Retinal pigment epithelial cell (primary cell): ENCODE data around the gene EHMT1.

ENCODE experiments used
- DNase-seq: peaks from one replicate; pipeline ENCODE4 v3.0.0-alpha.2; 2010; ENCODE audit warnings: low read depth
- H3K4me3 ChIP-seq: 2 replicates; pipeline ENCODE4 v1.5.1; 2011; ENCODE audit warnings: mild to moderate bottlenecking, low read length, control low read depth, moderate library complexity
- CTCF ChIP-seq: conservative IDR thresholded peaks from 2 replicates; pipeline ENCODE4 v1.5.1; 2011; ENCODE audit warnings: low read depth, low read length, control low read depth, inconsistent platforms

Gene EHMT1

GRCh38 chr9:137705443-137705863, 86.6 kb downstream of the EHMT1 start:
- no peak overlapping the region for H3K4me3 ChIP-seq
- DNase-seq = no peak
- TF ChIP-seq CTCF = no peak

GRCh38 chr9:137705906-137706305, 87.1 kb downstream of the EHMT1 start:
- H3K4me3 ChIP-seq = no peak overlapping the region
- no peak for TF ChIP-seq CTCF
- DNase-seq = no peak

- TF ChIP-seq CTCF = no peak
- no peak overlapping the region for H3K4me3 ChIP-seq
- DNase-seq = no peak
Measured at GRCh38 chr9:137707361-137707760, 88.6 kb downstream of the EHMT1 start.

- H3K4me3 ChIP-seq = no peak overlapping the region
- no peak for DNase-seq
- TF ChIP-seq CTCF = no peak
Measured at GRCh38 chr9:137708590-137709284, 89.9 kb downstream of the EHMT1 start.

- no peak for TF ChIP-seq CTCF
- no peak overlapping the region for H3K4me3 ChIP-seq
- DNase-seq = no peak
Measured at GRCh38 chr9:137709411-137710101, 90.8 kb downstream of the EHMT1 start.

- H3K4me3 ChIP-seq = no peak overlapping the region
- no peak for TF ChIP-seq CTCF
- no peak for DNase-seq
Measured at GRCh38 chr9:137710704-137711103, 91.9 kb downstream of the EHMT1 start.

GRCh38 chr9:137711678-137712105, 92.9 kb downstream of the EHMT1 start:
- H3K4me3 ChIP-seq = no peak overlapping the region
- no peak for DNase-seq
- no peak for TF ChIP-seq CTCF
